HepG2 (cell line): ENCODE data around the gene JAZF1. TPM values are rescaled to one million over a fixed set of nuclear protein-coding genes. Genes with fewer than 3 reads are reported as not detected.

Experiments used
- ATAC-seq: fragments of 200-7000 bp; cut with Tn5 transposase; 3 replicates; pipeline ENCODE4 v1.9.1; 2020; ENCODE audit warnings: mild to moderate bottlenecking, moderate library complexity
- BruUV-seq: library from RNA; stranded (reverse); fragments of 400-500 nt; replicated peaks from 2 replicates; lab custom pipeline; 2021; lab: Mats Ljungman, UMichigan
- CTCF ChIA-PET: fragments of 300-600 bp; formaldehyde crosslinking; extraction: SDS; loops from one replicate; lab custom pipeline; 2021; ENCODE audit warnings: low total read pairs, inconsistent platforms, low intra/inter-chr PET ratio; lab: Yijun Ruan, JAX
- POLR2A ChIA-PET: fragments of 350-600 bp; sonication (Branson Sonifier 250); formaldehyde crosslinking; loops from one replicate; lab custom pipeline; 2020; ENCODE audit warnings: antibody characterized with exemption, inconsistent platforms; lab: Yijun Ruan, JAX
- DNase-seq: peaks from one replicate; pipeline ENCODE4 v3.0.0-alpha.2; 2015; ENCODE audit warnings: low spot score
- FAIRE-seq: peaks from 3 replicates; lab custom pipeline; 2011; peaks lifted over from hg19 to GRCh38; lab: Jason Lieb, UNC
- H2AFZ ChIP-seq: one replicate; pipeline ENCODE4 v1.6.1; 2011; ENCODE audit warnings: low read length, inconsistent platforms
- H3K27ac ChIP-seq: fragments of 300-600 bp; 3 replicates; pipeline ENCODE4 v1.8.0; 2011; ENCODE audit warnings: mixed run types, mild to moderate bottlenecking, mixed read lengths, low read length, inconsistent platforms; ENCODE audit not compliant: insufficient read depth; ENCODE audit errors: extremely low read length
- H3K27me3 ChIP-seq, 2 experiments: fragments of 200-600 bp in 1 of 2; 2 replicates in 1 of 2; 3 replicates in 1 of 2; pipeline versions ENCODE4 v1.6.0 to v1.8.0; 2011; ENCODE audit warnings: low read length in 2 of 2, mild to moderate bottlenecking in 2 of 2, moderate library complexity in 2 of 2, inconsistent platforms in 1 of 2; ENCODE audit not compliant: insufficient read depth in 2 of 2, control insufficient read depth in 1 of 2
- H3K36me3 ChIP-seq, 2 experiments: fragments of 200-600 bp in 1 of 2; replicated peaks in 1 of 2; 2 replicates in 1 of 2; 3 replicates in 1 of 2; pipeline versions ENCODE4 v1.5.1 to v1.8.0; 2011; ENCODE audit warnings: low read length in 2 of 2, inconsistent platforms in 1 of 2; ENCODE audit not compliant: insufficient read depth in 2 of 2, control insufficient read depth in 1 of 2
- H3K4me1 ChIP-seq: 2 replicates; pipeline ENCODE4 v1.5.1; 2012; ENCODE audit warnings: low read length, inconsistent platforms; ENCODE audit not compliant: insufficient read depth
- H3K4me2 ChIP-seq: 2 replicates; pipeline ENCODE4 v1.6.0; 2011; ENCODE audit warnings: low read depth, low read length, inconsistent platforms
- H3K4me3 ChIP-seq, 3 experiments: fragments of 200-600 bp in 1 of 3; sonication (generic), shearing (Covaris generic) in 1 of 3; replicated peaks in 1 of 3; 2 replicates each; pipeline ENCODE4 v1.5.1; 2011 to 2016; ENCODE audit warnings: low read length in 3 of 3, inconsistent platforms in 2 of 3, low read depth in 2 of 3, mild to moderate bottlenecking in 2 of 3, control low read depth in 1 of 3, mixed read lengths in 1 of 3; ENCODE audit not compliant: insufficient read depth in 1 of 3
- H3K79me2 ChIP-seq: one replicate; pipeline ENCODE4 v1.6.1; 2011; ENCODE audit warnings: low read length, inconsistent platforms; ENCODE audit not compliant: insufficient read depth
- H3K9ac ChIP-seq: 2 replicates; pipeline ENCODE4 v1.6.0; 2011; ENCODE audit warnings: mild to moderate bottlenecking, low read depth, low read length, inconsistent platforms; ENCODE audit not compliant: insufficient read depth
- H3K9me3 ChIP-seq: 2 replicates; pipeline ENCODE4 v1.5.1; 2012; ENCODE audit warnings: mild to moderate bottlenecking, low read length
- H4K20me1 ChIP-seq: 2 replicates; pipeline ENCODE4 v1.6.0; 2011; ENCODE audit warnings: inconsistent platforms, mild to moderate bottlenecking, low read length, moderate library complexity; ENCODE audit not compliant: insufficient read depth
- BORCS8-MEF2B ChIP-seq: sonication (generic); formaldehyde crosslinking; IDR thresholded peaks from 2 replicates; pipeline ENCODE4 v1.8.0; 2022; ENCODE audit warnings: mild to moderate bottlenecking, missing genetic modification reagents
- CBX1 ChIP-seq: IDR thresholded peaks from one replicate; pipeline ENCODE4 v1.6.1; 2016; ENCODE audit warnings: antibody characterized with exemption, low read depth
- ETV5 ChIP-seq: IDR thresholded peaks from 2 replicates; pipeline ENCODE4 v1.6.1; 2018; ENCODE audit warnings: missing biosample characterization, missing genetic modification reagents, inconsistent platforms, borderline replicate concordance
- HOXA9 ChIP-seq: sonication (generic); formaldehyde crosslinking; IDR thresholded peaks from 2 replicates; pipeline ENCODE4 v1.8.1; 2022; ENCODE audit warnings: missing genetic modification reagents, mild to moderate bottlenecking, moderate library complexity, borderline replicate concordance
- JUND ChIP-seq: sonication (generic); formaldehyde crosslinking; IDR thresholded peaks from 2 replicates; pipeline ENCODE4 v1.8.0; 2022; ENCODE audit warnings: mild to moderate bottlenecking, missing genetic modification reagents
- PCBP2 ChIP-seq: fragments of 200-400 bp; formaldehyde crosslinking; optimal IDR thresholded peaks from 2 replicates; pipeline ENCODE3; 2018; ENCODE audit warnings: low read length, low read depth; ENCODE audit not compliant: poor library complexity, severe bottlenecking
- SNAPC2 ChIP-seq: sonication (generic); formaldehyde crosslinking; IDR thresholded peaks from 2 replicates; pipeline ENCODE4 v1.8.1; 2022; ENCODE audit warnings: mild to moderate bottlenecking, missing genetic modification reagents
- SRY ChIP-seq: sonication (generic); formaldehyde crosslinking; IDR thresholded peaks from 2 replicates; pipeline ENCODE4 v1.8.0; 2022; ENCODE audit warnings: mild to moderate bottlenecking, missing genetic modification reagents
- TCF7L2 ChIP-seq: IDR thresholded peaks from 2 replicates; pipeline ENCODE4 v1.6.1; 2011; ENCODE audit warnings: mild to moderate bottlenecking, low read depth, low read length, moderate library complexity
- ZNF264 ChIP-seq: sonication (generic); formaldehyde crosslinking; IDR thresholded peaks from 2 replicates; pipeline ENCODE4 v1.4.0; 2020; ENCODE audit warnings: missing genetic modification reagents
- ZNF567 ChIP-seq: sonication (generic); formaldehyde crosslinking; IDR thresholded peaks from 2 replicates; pipeline ENCODE4 v1.8.1; 2023; ENCODE audit warnings: mild to moderate bottlenecking, missing genetic modification reagents, borderline replicate concordance
- ZNF572 ChIP-seq: sonication (generic); formaldehyde crosslinking; IDR thresholded peaks from 2 replicates; pipeline ENCODE4 v1.5.1; 2020; ENCODE audit warnings: mild to moderate bottlenecking, missing genetic modification reagents
- ZNF619 ChIP-seq: sonication (generic); formaldehyde crosslinking; IDR thresholded peaks from 2 replicates; pipeline ENCODE4 v1.4.0; 2020; ENCODE audit warnings: mild to moderate bottlenecking, missing genetic modification reagents
- ZNF792 ChIP-seq: IDR thresholded peaks from 2 replicates; pipeline ENCODE4 v1.6.1; 2016
- ZNF841 ChIP-seq: sonication (generic); formaldehyde crosslinking; IDR thresholded peaks from 2 replicates; pipeline ENCODE4 v1.8.1; 2023; ENCODE audit warnings: missing genetic modification reagents, borderline replicate concordance
- WGBS: methylation state at CpG from one replicate; pipeline ENCODE4 v1.1.6; 2017; ENCODE audit warnings: low lambda C conversion rate; 5-methylcytosine and 5-hydroxymethylcytosine counted together
- in situ Hi-C: cut with HindIII; loops from 2 replicates; pipeline ENCODE4 v1.10.0; 2017; ENCODE audit warnings: low pct_unique_long_range_greater_than_20kb; ENCODE audit not compliant: extremely low pct_ligation_motif_present
- intact Hi-C: fragments of 100-400 bp; cut with micrococcal nuclease; formaldehyde crosslinking; loops from one replicate; pipeline ENCODE4 v1.10.0; 2022; ENCODE audit not compliant: unreplicated experiment
- polyA plus RNA-seq, 8 experiments: library from polyadenylated mRNA; depleted of rRNA in 3 of 8; stranded (reverse) in 7 of 8; unstranded in 1 of 8; fragments of >200 nt; fragmentation: Illumina TruSeq in 4 of 8; extraction: Trizol in 4 of 8; gene quantifications; 2 replicates each; pipeline versions ENCODE4 v1.2.1 to v1.2.3, GENCODE V29; 2011 to 2016; ENCODE audit warnings: low read depth in 4 of 8, missing spikeins in 1 of 8, mixed read lengths in 1 of 8; ENCODE audit not compliant: insufficient read depth in 1 of 8
- total RNA-seq, 5 experiments: library from RNA; depleted of rRNA; stranded (reverse); fragments of >200 nt; fragmentation: Illumina TruSeq; extraction: Trizol; gene quantifications; 2 replicates each; pipeline ENCODE4 v1.2.3, GENCODE V29; 2016; ENCODE audit warnings: low read depth in 1 of 5
- TF ChIP-seq, protein P1 (sequence below): sonication (generic); formaldehyde crosslinking; IDR thresholded peaks from 2 replicates; pipeline ENCODE4 v1.8.1; 2023; ENCODE audit warnings: mild to moderate bottlenecking, moderate library complexity, missing genetic modification reagents
- TF ChIP-seq, protein P2 (sequence below): IDR thresholded peaks from 2 replicates; pipeline ENCODE4 v1.6.1; 2012; ENCODE audit warnings: low read length, improper control_type of control experiment
- TF ChIP-seq, protein P3 (sequence below): sonication (generic); formaldehyde crosslinking; IDR thresholded peaks from 2 replicates; pipeline ENCODE4 v1.4.0; 2020; ENCODE audit warnings: mild to moderate bottlenecking, missing genetic modification reagents
- TF ChIP-seq, protein P4 (sequence below): sonication (generic); formaldehyde crosslinking; IDR thresholded peaks from 2 replicates; pipeline ENCODE4 v1.4.0; 2020; ENCODE audit warnings: missing genetic modification reagents

Gene JAZF1
- total and polyA plus RNA-seq, 2 of the 13 experiments (the other 11 are each of a cell fraction or from before 2014, with no cell fraction given), result not detected

DNA sequence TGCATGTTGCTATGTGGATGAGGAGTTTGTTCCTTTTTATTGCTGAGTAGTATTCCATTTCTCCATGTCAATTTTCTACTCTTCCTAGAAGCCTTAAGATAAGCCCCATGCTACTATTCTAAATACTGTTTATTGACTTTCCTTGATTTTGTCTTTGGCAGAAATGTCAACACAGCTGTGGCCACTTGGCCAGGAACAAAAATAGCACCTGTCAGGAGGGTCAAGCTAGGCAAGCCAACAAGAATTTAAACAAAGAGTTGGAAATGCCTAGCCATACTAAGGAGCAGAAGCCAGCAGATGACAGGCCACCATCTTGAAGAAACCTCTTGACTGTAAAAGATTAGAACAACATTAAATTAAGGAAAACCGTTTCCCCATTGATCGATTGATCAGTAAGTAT, 34.7 kb downstream of the JAZF1 start:
- TF ChIP-seq ZNF264, result no peak
- TF ChIP-seq, protein P1, sequence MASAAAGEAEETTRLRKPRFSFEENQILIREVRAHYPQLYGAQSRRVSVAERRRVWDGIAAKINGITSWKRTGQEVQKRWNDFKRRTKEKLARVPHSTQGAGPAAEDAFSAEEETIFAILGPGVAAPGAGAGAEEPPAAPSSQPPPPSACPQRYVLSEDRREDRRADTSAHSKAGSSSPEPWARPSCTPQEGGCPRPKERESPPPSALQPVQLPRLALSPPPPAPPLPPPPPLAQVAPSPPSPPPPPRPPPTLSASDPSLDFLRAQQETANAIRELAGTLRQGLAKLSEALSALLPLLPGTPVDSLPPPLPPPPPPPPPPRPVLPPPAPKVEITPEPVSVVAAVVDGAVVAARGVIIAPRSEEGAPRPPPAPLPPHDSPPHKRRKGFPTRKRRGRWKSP (CRISPR knock-in tag), result no peak
- TF ChIP-seq, protein P2, sequence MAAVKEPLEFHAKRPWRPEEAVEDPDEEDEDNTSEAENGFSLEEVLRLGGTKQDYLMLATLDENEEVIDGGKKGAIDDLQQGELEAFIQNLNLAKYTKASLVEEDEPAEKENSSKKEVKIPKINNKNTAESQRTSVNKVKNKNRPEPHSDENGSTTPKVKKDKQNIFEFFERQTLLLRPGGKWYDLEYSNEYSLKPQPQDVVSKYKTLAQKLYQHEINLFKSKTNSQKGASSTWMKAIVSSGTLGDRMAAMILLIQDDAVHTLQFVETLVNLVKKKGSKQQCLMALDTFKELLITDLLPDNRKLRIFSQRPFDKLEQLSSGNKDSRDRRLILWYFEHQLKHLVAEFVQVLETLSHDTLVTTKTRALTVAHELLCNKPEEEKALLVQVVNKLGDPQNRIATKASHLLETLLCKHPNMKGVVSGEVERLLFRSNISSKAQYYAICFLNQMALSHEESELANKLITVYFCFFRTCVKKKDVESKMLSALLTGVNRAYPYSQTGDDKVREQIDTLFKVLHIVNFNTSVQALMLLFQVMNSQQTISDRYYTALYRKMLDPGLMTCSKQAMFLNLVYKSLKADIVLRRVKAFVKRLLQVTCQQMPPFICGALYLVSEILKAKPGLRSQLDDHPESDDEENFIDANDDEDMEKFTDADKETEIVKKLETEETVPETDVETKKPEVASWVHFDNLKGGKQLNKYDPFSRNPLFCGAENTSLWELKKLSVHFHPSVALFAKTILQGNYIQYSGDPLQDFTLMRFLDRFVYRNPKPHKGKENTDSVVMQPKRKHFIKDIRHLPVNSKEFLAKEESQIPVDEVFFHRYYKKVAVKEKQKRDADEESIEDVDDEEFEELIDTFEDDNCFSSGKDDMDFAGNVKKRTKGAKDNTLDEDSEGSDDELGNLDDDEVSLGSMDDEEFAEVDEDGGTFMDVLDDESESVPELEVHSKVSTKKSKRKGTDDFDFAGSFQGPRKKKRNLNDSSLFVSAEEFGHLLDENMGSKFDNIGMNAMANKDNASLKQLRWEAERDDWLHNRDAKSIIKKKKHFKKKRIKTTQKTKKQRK, result no peak
- no peak for TF ChIP-seq JUND
- TF ChIP-seq PCBP2, result no peak
- TF ChIP-seq SRY (CRISPR knock-in tag), result no peak
- no peak for TF ChIP-seq ZNF572 (CRISPR knock-in tag)
- TF ChIP-seq HOXA9, result no peak
- TF ChIP-seq, protein P3, sequence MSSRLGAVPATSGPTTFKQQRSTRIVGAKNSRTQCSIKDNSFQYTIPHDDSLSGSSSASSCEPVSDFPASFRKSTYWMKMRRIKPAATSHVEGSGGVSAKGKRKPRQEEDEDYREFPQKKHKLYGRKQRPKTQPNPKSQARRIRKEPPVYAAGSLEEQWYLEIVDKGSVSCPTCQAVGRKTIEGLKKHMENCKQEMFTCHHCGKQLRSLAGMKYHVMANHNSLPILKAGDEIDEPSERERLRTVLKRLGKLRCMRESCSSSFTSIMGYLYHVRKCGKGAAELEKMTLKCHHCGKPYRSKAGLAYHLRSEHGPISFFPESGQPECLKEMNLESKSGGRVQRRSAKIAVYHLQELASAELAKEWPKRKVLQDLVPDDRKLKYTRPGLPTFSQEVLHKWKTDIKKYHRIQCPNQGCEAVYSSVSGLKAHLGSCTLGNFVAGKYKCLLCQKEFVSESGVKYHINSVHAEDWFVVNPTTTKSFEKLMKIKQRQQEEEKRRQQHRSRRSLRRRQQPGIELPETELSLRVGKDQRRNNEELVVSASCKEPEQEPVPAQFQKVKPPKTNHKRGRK (CRISPR knock-in tag), result no peak
- no peak for TF ChIP-seq ETV5 (CRISPR knock-in tag)
- no peak for TF ChIP-seq BORCS8-MEF2B
- TF ChIP-seq ZNF792 (CRISPR knock-in tag), result no peak
- no peak for TF ChIP-seq ZNF619 (CRISPR knock-in tag)
- TF ChIP-seq ZNF841 (CRISPR knock-in tag), result no peak
- TF ChIP-seq, protein P4, sequence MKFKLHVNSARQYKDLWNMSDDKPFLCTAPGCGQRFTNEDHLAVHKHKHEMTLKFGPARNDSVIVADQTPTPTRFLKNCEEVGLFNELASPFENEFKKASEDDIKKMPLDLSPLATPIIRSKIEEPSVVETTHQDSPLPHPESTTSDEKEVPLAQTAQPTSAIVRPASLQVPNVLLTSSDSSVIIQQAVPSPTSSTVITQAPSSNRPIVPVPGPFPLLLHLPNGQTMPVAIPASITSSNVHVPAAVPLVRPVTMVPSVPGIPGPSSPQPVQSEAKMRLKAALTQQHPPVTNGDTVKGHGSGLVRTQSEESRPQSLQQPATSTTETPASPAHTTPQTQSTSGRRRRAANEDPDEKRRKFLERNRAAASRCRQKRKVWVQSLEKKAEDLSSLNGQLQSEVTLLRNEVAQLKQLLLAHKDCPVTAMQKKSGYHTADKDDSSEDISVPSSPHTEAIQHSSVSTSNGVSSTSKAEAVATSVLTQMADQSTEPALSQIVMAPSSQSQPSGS (CRISPR knock-in tag), result no peak
- no peak for TF ChIP-seq TCF7L2
- TF ChIP-seq CBX1, result no peak
- TF ChIP-seq SNAPC2 (CRISPR knock-in tag), result no peak
- TF ChIP-seq ZNF567, result no peak
- TF ChIP-seq, all 625 proteins: peak for 0
- ATAC-seq, result no peak
- Histone ChIP-seq H3K79me2 (no peaks in the 10 kb centered on the region), H3K9me3 (no peaks in the 10 kb centered on the region), H2AFZ (no peak overlapping the region), H3K9ac (no peak overlapping the region), H3K4me2 (no peak overlapping the region), H3K4me1 (no peaks in the 10 kb centered on the region), H3K27me3 (no peaks in the 10 kb centered on the region; a peak in 1 of 5 replicates), H3K4me3 (no peak overlapping the region), H4K20me1 (no peaks in the 10 kb centered on the region), H3K27ac (no peak overlapping the region), H3K36me3 (no peaks in the 10 kb centered on the region)
- 51% methylated on average over 2 of the region's 2 CpGs for WGBS
- no TSS peak for BruUV-seq
- no peak for FAIRE-seq
- ChIA-PET CTCF (no interaction called here), POLR2A (no interaction called here)
- no peak for DNase-seq
- in situ Hi-C loops (no loop called here), intact Hi-C loops (no loop called here)
